Peyer's patch (tissue), 4 donors: ENCODE data around the gene DDX28. TPM values are rescaled to one million over a fixed set of nuclear protein-coding genes. Genes with fewer than 3 reads are reported as not detected.

Experiments used
- DNase-seq, 3 donors: peaks; one replicate each; pipeline ENCODE4 v3.0.0-alpha.2; 2017 to 2019
- H3K27ac ChIP-seq, 4 donors: fragments of 200-600 bp; sonication (generic); one replicate each; pipeline ENCODE4 v1.5.1; 2016 to 2019
- H3K27me3 ChIP-seq, 2 donors: fragments of 200-600 bp; sonication (generic); one replicate each; pipeline ENCODE4 v1.5.1; 2019
- H3K36me3 ChIP-seq, 3 donors: fragments of 200-600 bp; sonication (generic); one replicate each; pipeline ENCODE4 v1.5.1; 2016 to 2019
- H3K4me1 ChIP-seq, 4 donors: fragments of 200-600 bp; sonication (generic); one replicate each; pipeline ENCODE4 v1.5.1; 2016 to 2019
- H3K4me3 ChIP-seq, 4 donors: fragments of 200-600 bp; sonication (generic); 1 replicate in 3 of 4; 2 replicates in 1 of 4; pipeline ENCODE4 v1.5.1; 2016 to 2019; ENCODE audit warnings: mild to moderate bottlenecking in 1 of 4
- H3K9me3 ChIP-seq, 4 donors: fragments of 200-600 bp; sonication (generic); one replicate each; pipeline ENCODE4 v1.5.1; 2016 to 2019; ENCODE audit warnings: mild to moderate bottlenecking in 1 of 4
- POLR2A ChIP-seq, 2 donors: fragments of 450-650 bp; IDR thresholded peaks; one replicate each; pipeline ENCODE4 v1.5.1; 2017; ENCODE audit warnings: antibody characterized with exemption in 2 of 2, mild to moderate bottlenecking in 2 of 2, moderate library complexity in 2 of 2
- total RNA-seq, 4 donors: library from RNA; depleted of rRNA; stranded (reverse); fragments of >200 nt; gene quantifications; one replicate each; pipeline ENCODE4 v1.1.0, GENCODE V29; 2016
- TF ChIP-seq, protein P1 (sequence below), 6 experiments: fragments of 450-650 bp in 4 of 6; fragments of 200-600 bp in 2 of 6; sonication (generic) in 1 of 6; IDR thresholded peaks; one replicate each; pipeline ENCODE4 v1.5.1; 2017 to 2019; ENCODE audit warnings: antibody characterized with exemption in 6 of 6, mild to moderate bottlenecking in 3 of 6, moderate library complexity in 1 of 6

The DDX28 gene
- 1 to 10 TPM; 3.4 to 6.7 (median 4.1) TPM for total RNA-seq

DNA sequence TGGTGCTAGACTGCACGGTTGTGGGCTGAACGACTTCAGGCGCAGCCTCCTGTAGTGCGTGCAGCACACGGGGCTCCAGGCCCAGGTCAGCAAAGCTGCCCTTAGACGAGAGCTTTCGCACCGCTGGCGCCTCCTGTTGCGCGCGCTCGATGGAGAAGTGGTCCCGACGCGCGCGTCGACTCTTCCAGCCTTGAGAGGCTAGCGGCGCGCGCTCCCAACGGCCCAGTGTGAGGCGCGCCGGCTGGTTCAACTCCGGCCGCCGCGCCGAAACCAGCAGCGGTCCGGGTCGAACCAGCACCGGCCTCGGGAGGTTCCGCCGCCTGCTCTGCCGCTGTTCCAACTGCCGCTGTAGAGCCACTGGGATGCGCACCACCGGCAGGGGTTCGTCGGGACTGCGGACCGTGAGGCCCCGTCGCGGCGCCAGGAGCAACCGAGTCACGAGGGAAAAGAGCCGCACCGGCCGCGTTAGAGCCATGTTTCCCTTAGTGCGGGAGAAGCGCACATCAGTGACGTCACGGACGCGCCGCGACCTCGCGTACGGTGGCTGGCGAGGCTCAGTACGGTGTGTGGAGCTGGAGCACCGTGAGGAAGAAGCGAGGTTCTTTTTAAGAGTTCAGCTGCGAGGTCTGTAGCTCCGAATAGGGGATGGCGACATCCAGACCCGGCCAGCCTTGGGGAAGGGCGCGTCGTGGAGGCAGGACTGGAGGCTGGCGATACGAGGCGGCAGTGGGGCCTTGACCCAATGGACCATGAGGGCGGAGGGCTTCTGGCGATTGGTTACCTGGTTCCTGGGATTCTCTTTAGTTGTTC lies at the start of gene DDX28, which contains the start of gene DUS2:
Gene DDX28, minus strand, starts transcription at position 505 of the 810 bp plus-strand sequence. Its CDS starts 30 bp downstream, at position 475.
Gene DUS2, plus strand, starts transcription at position 557 of the 810 bp plus-strand sequence. CDS start 14,740 bp downstream, outside the sequence.
- H3K4me3 ChIP-seq, result peak within 1 kb of the TSS; percentile 79 to 100 (median 88)
- H3K9me3 ChIP-seq, result no peaks in the 10 kb centered on the region
- H3K27ac ChIP-seq, result peak within 1 kb of the TSS; percentile 66 to 91 (median 80)
- peak; percentile 87 to 97 (median 96) for DNase-seq
- H3K27me3 ChIP-seq, result no peaks in the 10 kb centered on the region
- H3K4me1 ChIP-seq, result peaks cover 0 to 27% (median 11%) of the 10 kb centered on the region in 4 donors
- TF ChIP-seq, protein P1, sequence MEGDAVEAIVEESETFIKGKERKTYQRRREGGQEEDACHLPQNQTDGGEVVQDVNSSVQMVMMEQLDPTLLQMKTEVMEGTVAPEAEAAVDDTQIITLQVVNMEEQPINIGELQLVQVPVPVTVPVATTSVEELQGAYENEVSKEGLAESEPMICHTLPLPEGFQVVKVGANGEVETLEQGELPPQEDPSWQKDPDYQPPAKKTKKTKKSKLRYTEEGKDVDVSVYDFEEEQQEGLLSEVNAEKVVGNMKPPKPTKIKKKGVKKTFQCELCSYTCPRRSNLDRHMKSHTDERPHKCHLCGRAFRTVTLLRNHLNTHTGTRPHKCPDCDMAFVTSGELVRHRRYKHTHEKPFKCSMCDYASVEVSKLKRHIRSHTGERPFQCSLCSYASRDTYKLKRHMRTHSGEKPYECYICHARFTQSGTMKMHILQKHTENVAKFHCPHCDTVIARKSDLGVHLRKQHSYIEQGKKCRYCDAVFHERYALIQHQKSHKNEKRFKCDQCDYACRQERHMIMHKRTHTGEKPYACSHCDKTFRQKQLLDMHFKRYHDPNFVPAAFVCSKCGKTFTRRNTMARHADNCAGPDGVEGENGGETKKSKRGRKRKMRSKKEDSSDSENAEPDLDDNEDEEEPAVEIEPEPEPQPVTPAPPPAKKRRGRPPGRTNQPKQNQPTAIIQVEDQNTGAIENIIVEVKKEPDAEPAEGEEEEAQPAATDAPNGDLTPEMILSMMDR (IDR thresholded peaks at IDR 0.05), result peak in 1 of 6 experiments; percentile 2
- peak; percentile 23 to 50 for TF ChIP-seq POLR2A (IDR thresholded peaks at IDR 0.05)
- H3K36me3 ChIP-seq, result peaks cover 0 to 7% (median 0%) of the 10 kb centered on the region in 3 donors

GRCh38 chr16:68072038-68072695 lies 49.1 kb upstream of the DDX28 start:
- no peak overlapping the region for H3K4me3 ChIP-seq
- TF ChIP-seq, protein P1 (IDR thresholded peaks at IDR 0.05), result no peak
- peak in 1 of 2 donors; percentile 37 for TF ChIP-seq POLR2A (IDR thresholded peaks at IDR 0.05)
- H3K27ac ChIP-seq, result peak overlapping the region in 2 of 4 donors; percentile 60 to 83
- DNase-seq, result peak in 2 of 3 donors; percentile 83 to 90
- H3K27me3 ChIP-seq, result no peaks in the 10 kb centered on the region
- H3K9me3 ChIP-seq, result no peaks in the 10 kb centered on the region
- peaks cover 0 to 36% (median 0%) of the 10 kb centered on the region in 3 donors for H3K36me3 ChIP-seq
- peaks cover 0 to 46% (median 37%) of the 10 kb centered on the region in 4 donors for H3K4me1 ChIP-seq

DNA sequence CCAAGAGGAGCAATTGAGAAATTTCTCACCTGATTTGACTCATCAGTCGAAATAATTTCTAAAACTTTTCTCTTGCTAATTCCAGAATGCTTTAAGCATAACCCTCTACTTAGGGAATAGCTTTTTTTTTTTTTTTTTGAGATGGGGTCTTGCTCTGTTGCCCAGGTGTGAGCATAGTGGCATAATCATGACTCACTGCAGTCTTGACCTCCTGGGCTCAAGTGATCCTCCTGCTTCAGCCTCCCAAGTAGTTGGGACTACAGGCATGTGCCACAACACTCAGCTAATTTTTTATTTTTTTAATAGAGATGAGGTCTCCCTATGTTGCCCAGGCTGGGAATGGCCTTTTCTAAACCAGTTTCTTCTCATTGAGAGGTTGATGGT lies 48.5 kb upstream of the DDX28 start:
- Histone ChIP-seq H3K9me3 (no peaks in the 10 kb centered on the region), H3K27ac (peak overlapping the region in 2 of 4 donors; percentile 60 to 83), H3K4me1 (peaks cover 0 to 46% (median 37%) of the 10 kb centered on the region in 4 donors), H3K27me3 (no peaks in the 10 kb centered on the region), H3K4me3 (no peak overlapping the region), H3K36me3 (peaks cover 0 to 34% (median 0%) of the 10 kb centered on the region in 3 donors)
- DNase-seq, result no peak
- no peak for TF ChIP-seq POLR2A (IDR thresholded peaks at IDR 0.05)
- TF ChIP-seq, protein P1 (IDR thresholded peaks at IDR 0.05), result no peak

GRCh38 chr16:68070806-68071517 lies 47.9 kb upstream of the DDX28 start:
- peak in 2 of 3 donors; percentile 41 to 55 for DNase-seq
- H3K4me3 ChIP-seq, result no peak overlapping the region
- H3K27ac ChIP-seq, result peak overlapping the region in 1 of 4 donors; percentile 58
- no peaks in the 10 kb centered on the region for H3K9me3 ChIP-seq
- no peaks in the 10 kb centered on the region for H3K27me3 ChIP-seq
- TF ChIP-seq POLR2A (IDR thresholded peaks at IDR 0.05), result no peak
- TF ChIP-seq, protein P1 (IDR thresholded peaks at IDR 0.05), result peak in 1 of 6 experiments; percentile 6
- H3K4me1 ChIP-seq, result peaks cover 0 to 43% (median 37%) of the 10 kb centered on the region in 4 donors
- H3K36me3 ChIP-seq, result peaks cover 0 to 30% (median 0%) of the 10 kb centered on the region in 3 donors

DNA sequence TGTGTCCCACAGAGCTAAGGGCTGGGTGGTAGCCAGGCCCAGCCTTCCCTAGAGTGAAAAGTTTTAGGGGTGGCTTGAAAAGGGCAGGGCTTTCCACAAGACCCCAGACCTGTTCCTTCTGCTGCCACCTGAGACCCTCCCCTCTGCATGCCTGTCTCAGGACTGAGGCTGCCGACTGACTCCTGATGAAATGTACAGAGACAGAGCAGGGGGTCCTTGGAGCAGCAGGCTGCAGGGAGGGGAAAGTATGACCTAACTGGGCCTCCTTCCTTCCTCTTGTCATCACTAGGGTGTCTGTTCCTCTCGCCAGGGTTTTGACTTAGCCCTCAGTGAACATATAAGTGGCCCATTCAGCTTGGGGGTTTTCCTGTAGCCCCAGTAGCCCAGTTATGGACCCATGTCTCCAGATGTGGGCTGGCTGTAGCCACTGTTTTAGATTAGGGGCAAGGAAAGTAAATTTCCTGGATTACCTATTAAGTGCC lies 47.3 kb upstream of the DDX28 start:
- H3K27me3 ChIP-seq, result no peaks in the 10 kb centered on the region
- peaks cover 0 to 37% (median 34%) of the 10 kb centered on the region in 4 donors for H3K4me1 ChIP-seq
- TF ChIP-seq, protein P1 (IDR thresholded peaks at IDR 0.05), result no peak
- no peak for TF ChIP-seq POLR2A (IDR thresholded peaks at IDR 0.05)
- H3K9me3 ChIP-seq, result no peaks in the 10 kb centered on the region
- H3K36me3 ChIP-seq, result peaks cover 0 to 24% (median 0%) of the 10 kb centered on the region in 3 donors
- H3K27ac ChIP-seq, result peak overlapping the region in 3 of 4 donors; percentile 22 to 58 (median 38)
- DNase-seq, result peak in 2 of 3 donors; percentile 16 to 42
- no peak overlapping the region for H3K4me3 ChIP-seq
